HepG2 (cell line): Measurements from ENCODE around the gene PARVA. TPM values are rescaled to one million over a fixed set of nuclear protein-coding genes. Genes with fewer than 3 reads are reported as not detected.

Experiments used
- ADNP ChIP-seq: sonication (generic); formaldehyde crosslinking; IDR thresholded peaks from 2 replicates; pipeline ENCODE4 v1.4.0; 2020; ENCODE audit warnings: missing genetic modification reagents
- BORCS8-MEF2B ChIP-seq: sonication (generic); formaldehyde crosslinking; IDR thresholded peaks from 2 replicates; pipeline ENCODE4 v1.8.0; 2022; ENCODE audit warnings: mild to moderate bottlenecking, missing genetic modification reagents
- HDAC1 ChIP-seq: sonication (generic); formaldehyde crosslinking; IDR thresholded peaks from 2 replicates; pipeline ENCODE4 v1.5.1; 2020; ENCODE audit warnings: mild to moderate bottlenecking, missing genetic modification reagents
- HMGXB4 ChIP-seq, 2 experiments: sonication (generic) in 1 of 2; formaldehyde crosslinking in 1 of 2; IDR thresholded peaks; 2 replicates each; pipeline versions ENCODE4 v1.4.0 to v1.6.1; 2018 to 2020; ENCODE audit warnings: missing genetic modification reagents in 2 of 2, borderline replicate concordance in 1 of 2, low read depth in 1 of 2, mild to moderate bottlenecking in 1 of 2, missing biosample characterization in 1 of 2
- HNF1B ChIP-seq: sonication (generic); formaldehyde crosslinking; IDR thresholded peaks from 2 replicates; pipeline ENCODE4 v1.5.1; 2020; ENCODE audit warnings: mild to moderate bottlenecking, moderate library complexity, missing genetic modification reagents
- HNRNPH1 ChIP-seq: fragments of 200-400 bp; formaldehyde crosslinking; optimal IDR thresholded peaks from 2 replicates; pipeline ENCODE3; 2017; ENCODE audit warnings: mild to moderate bottlenecking, low read depth, low read length
- HNRNPL ChIP-seq: fragments of 200-400 bp; formaldehyde crosslinking; IDR thresholded peaks from 2 replicates; pipeline ENCODE4 v1.6.1; 2017; ENCODE audit warnings: mild to moderate bottlenecking, low read depth, low read length
- HOXA5 ChIP-seq: sonication (generic); formaldehyde crosslinking; IDR thresholded peaks from 2 replicates; pipeline ENCODE4 v1.4.0; 2020; ENCODE audit warnings: missing genetic modification reagents
- KDM3A ChIP-seq: IDR thresholded peaks from 2 replicates; pipeline ENCODE4 v1.6.1; 2018; ENCODE audit warnings: low read depth, missing compliant biosample characterization
- KMT2B ChIP-seq: IDR thresholded peaks from 2 replicates; pipeline ENCODE4 v1.6.1; 2016; ENCODE audit warnings: missing genetic modification reagents, missing compliant biosample characterization
- MAF1 ChIP-seq: sonication (generic); formaldehyde crosslinking; IDR thresholded peaks from 2 replicates; pipeline ENCODE4 v1.5.0; 2020; ENCODE audit warnings: missing genetic modification reagents, borderline replicate concordance
- NFKBIZ ChIP-seq: IDR thresholded peaks from 2 replicates; pipeline ENCODE4 v1.6.1; 2018; ENCODE audit warnings: missing genetic modification reagents, missing compliant biosample characterization
- PHF8 ChIP-seq: sonication (generic); formaldehyde crosslinking; IDR thresholded peaks from 2 replicates; pipeline ENCODE4 v1.5.0; 2020; ENCODE audit warnings: missing genetic modification reagents
- RNF219 ChIP-seq: sonication (generic); formaldehyde crosslinking; IDR thresholded peaks from 2 replicates; pipeline ENCODE4 v1.5.0; 2020; ENCODE audit warnings: mild to moderate bottlenecking, missing genetic modification reagents
- SATB2 ChIP-seq: sonication (generic); formaldehyde crosslinking; IDR thresholded peaks from 2 replicates; pipeline ENCODE4 v1.5.0; 2020; ENCODE audit warnings: missing genetic modification reagents
- SIN3A ChIP-seq: IDR thresholded peaks from 2 replicates; pipeline ENCODE4 v1.6.1; 2011; ENCODE audit warnings: low read depth, mild to moderate bottlenecking, control low read depth, low read length, borderline replicate concordance
- SMYD3 ChIP-seq: sonication (generic); formaldehyde crosslinking; IDR thresholded peaks from 2 replicates; pipeline ENCODE4 v1.8.1; 2023; ENCODE audit warnings: mild to moderate bottlenecking, missing genetic modification reagents
- SOX13 ChIP-seq, 3 experiments: fragments of 450-650 bp in 1 of 3; sonication (generic) in 1 of 3; formaldehyde crosslinking in 1 of 3; IDR thresholded peaks in 2 of 3; conservative IDR thresholded peaks in 1 of 3; 2 replicates each; pipeline versions ENCODE4 v1.5.0 to v1.6.1; 2016 to 2020; ENCODE audit warnings: antibody characterized with exemption in 1 of 3, mild to moderate bottlenecking in 1 of 3, missing compliant biosample characterization in 1 of 3, missing genetic modification reagents in 1 of 3, moderate library complexity in 1 of 3
- ZNF121 ChIP-seq: sonication (generic); formaldehyde crosslinking; IDR thresholded peaks from 2 replicates; pipeline ENCODE4 v1.5.0; 2020; ENCODE audit warnings: mild to moderate bottlenecking, missing genetic modification reagents
- ZNF276 ChIP-seq: sonication (generic); formaldehyde crosslinking; IDR thresholded peaks from 2 replicates; pipeline ENCODE4 v1.4.0; 2020; ENCODE audit warnings: mild to moderate bottlenecking, low read depth, missing genetic modification reagents
- ZNF777 ChIP-seq: sonication (generic); formaldehyde crosslinking; IDR thresholded peaks from 2 replicates; pipeline ENCODE4 v1.4.0; 2020; ENCODE audit warnings: missing genetic modification reagents
- ZSCAN31 ChIP-seq: sonication (generic); formaldehyde crosslinking; IDR thresholded peaks from 2 replicates; pipeline ENCODE4 v1.5.0; 2020; ENCODE audit warnings: low read depth, mild to moderate bottlenecking, missing genetic modification reagents
- polyA plus RNA-seq, 8 experiments: library from polyadenylated mRNA; depleted of rRNA in 3 of 8; stranded (reverse) in 7 of 8; unstranded in 1 of 8; fragments of >200 nt; fragmentation: Illumina TruSeq in 4 of 8; extraction: Trizol in 4 of 8; gene quantifications; 2 replicates each; pipeline versions ENCODE4 v1.2.1 to v1.2.3, GENCODE V29; 2011 to 2016; ENCODE audit warnings: low read depth in 4 of 8, missing spikeins in 1 of 8, mixed read lengths in 1 of 8; ENCODE audit not compliant: insufficient read depth in 1 of 8
- total RNA-seq, 5 experiments: library from RNA; depleted of rRNA; stranded (reverse); fragments of >200 nt; fragmentation: Illumina TruSeq; extraction: Trizol; gene quantifications; 2 replicates each; pipeline ENCODE4 v1.2.3, GENCODE V29; 2016; ENCODE audit warnings: low read depth in 1 of 5

PARVA gene
- total and polyA plus RNA-seq, 2 of the 13 experiments (the other 11 are each of a cell fraction or from before 2014, with no cell fraction given), result 5.9 to 9.1 TPM

- TF ChIP-seq SOX13 (IDR thresholded peaks at IDR 0.05) (no peak), SOX13 (CRISPR knock-in tag; conservative IDR thresholded peaks at IDR 0.05 in 1 of 2, IDR thresholded peaks at IDR 0.05 in 1 of 2) (peak in 1 of 2 experiments; percentile 10; a peak in 1 of 4 replicates), ADNP (CRISPR knock-in tag) (0 out of 2 replicates have a peak, but pooled peaks have one; percentile 56), ZNF777 (CRISPR knock-in tag) (peak; percentile 93), HNRNPH1 (no peak), HNRNPL (peak; percentile 77; the same call in 1 of the 2 replicates), MAF1 (no peak), NFKBIZ (CRISPR knock-in tag) (no peak), KDM3A (no peak), ZNF121 (no peak), SIN3A (peak; percentile 46; the same call in 1 of the 2 replicates), HDAC1 (CRISPR knock-in tag) (peak; percentile 44; the same call in 1 of the 2 replicates), RNF219 (no peak), PHF8 (CRISPR knock-in tag) (peak; percentile 61), SMYD3 (no peak), SATB2 (CRISPR knock-in tag) (no peak), HOXA5 (CRISPR knock-in tag) (no peak), HNF1B (no peak), BORCS8-MEF2B (CRISPR knock-in tag) (no peak), KMT2B (0 out of 2 replicates have a peak, but pooled peaks have one; percentile 20), HMGXB4 (CRISPR knock-in tag; IDR thresholded peaks at IDR 0.05; ENCODE audit: borderline replicate concordance in 1 of 2, low read depth in 1 of 2) (peak; percentile 30 to 34; a peak in 1 of 4 replicates), ZSCAN31 (CRISPR knock-in tag) (no peak), ZNF276 (CRISPR knock-in tag) (no peak)
Observed at GRCh38 chr11:12377824-12378593, 638 bp downstream of the PARVA start (continued).
